Measurements from ENCODE around the gene HOXD3.
A peak's percentile ranks its signal among the peaks of the same experiment; 100 is the strongest.

The HOXD3 gene

DNA sequence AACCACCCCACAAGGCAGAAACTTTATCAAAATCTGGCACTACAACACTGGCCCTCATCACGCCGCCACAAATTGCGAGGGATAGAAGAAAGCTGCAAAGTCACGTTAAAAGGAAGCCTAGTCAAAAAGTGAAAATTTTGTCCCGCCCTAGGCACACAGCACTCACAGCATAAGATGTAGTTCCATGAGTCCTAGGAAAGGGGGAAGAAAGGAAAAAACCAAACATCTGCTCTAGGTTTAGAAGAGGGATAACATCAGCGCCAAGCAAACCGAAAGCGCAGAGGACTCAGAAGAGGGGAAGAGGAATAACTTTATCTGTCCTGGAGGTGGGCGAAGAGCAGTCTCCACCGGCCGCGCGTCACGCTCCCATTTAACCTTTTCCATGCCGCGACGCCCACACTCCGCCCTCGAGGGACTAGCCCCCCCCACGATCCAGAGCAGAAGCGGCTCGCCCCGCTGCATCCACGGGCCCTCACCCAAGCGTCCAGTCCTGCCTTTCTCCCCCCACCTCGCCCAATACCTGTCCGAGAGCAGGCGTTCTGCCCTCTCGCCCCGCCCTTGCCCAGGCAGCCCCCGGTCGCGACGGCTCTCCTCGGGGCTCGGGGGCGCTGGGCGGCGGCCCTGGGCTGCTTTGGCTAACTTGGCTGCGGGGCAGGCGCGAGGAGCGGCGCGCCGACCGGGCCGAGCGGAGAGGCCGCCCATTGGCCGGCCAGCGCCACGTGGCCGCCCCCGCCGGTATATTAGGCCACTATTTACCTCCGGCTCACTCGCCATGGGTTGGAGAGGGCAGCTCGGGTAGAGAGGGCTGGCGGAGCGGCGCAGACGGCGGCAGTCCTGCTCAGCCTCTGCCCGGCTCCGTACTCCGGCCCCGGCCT lies 31.0 kb downstream of the HOXD3 start, which contains the start of gene HOXD1:
Gene HOXD1 (plus strand): TSS at position 770 of the 875 bp plus-strand sequence. CDS start 134 bp downstream, outside the sequence.
- Histone ChIP-seq H3K4me1 (ENCODE audit: low read length) (no peaks in the 10 kb centered on the region), H3K9ac (ENCODE audit: low read length) (no peak within 1 kb of the TSS), H3F3A (ENCODE audit: insufficient read depth, low read length) (no peaks in the 10 kb centered on the region), H3K27ac (ENCODE audit: low read length) (no peak within 1 kb of the TSS), H2AFZ (ENCODE audit: low read length) (peak within 1 kb of the TSS; percentile 83), H3K4me2 (ENCODE audit: low read depth, low read length) (peak within 1 kb of the TSS; percentile 73), H3K4me3 (ENCODE audit: low read length) (peak within 1 kb of the TSS; percentile 73), H3K9me3 (replicated peaks; ENCODE audit: insufficient read depth, low read length) (no peaks in the 10 kb centered on the region), H3K79me2 (ENCODE audit: low read length) (no peaks in the 10 kb centered on the region), H3K9me2 (replicated peaks; ENCODE audit: insufficient read depth, low read length) (no peaks in the 10 kb centered on the region), H4K20me1 (ENCODE audit: insufficient read depth, low read length) (no peaks in the 10 kb centered on the region), H3K27me3 (replicated peaks; ENCODE audit: insufficient read depth, low read length) (no peaks in the 10 kb centered on the region), H3K36me3 (replicated peaks; ENCODE audit: insufficient read depth, low read length) (no peaks in the 10 kb centered on the region)
- no peak for TF ChIP-seq EZH2 (optimal IDR thresholded peaks at IDR 0.05; ENCODE audit: low read depth, low read length)
- no peak for TF ChIP-seq EZH2phosphoT487 (IDR thresholded peaks at IDR 0.05; ENCODE audit: low read length)
- TF ChIP-seq, protein P1, sequence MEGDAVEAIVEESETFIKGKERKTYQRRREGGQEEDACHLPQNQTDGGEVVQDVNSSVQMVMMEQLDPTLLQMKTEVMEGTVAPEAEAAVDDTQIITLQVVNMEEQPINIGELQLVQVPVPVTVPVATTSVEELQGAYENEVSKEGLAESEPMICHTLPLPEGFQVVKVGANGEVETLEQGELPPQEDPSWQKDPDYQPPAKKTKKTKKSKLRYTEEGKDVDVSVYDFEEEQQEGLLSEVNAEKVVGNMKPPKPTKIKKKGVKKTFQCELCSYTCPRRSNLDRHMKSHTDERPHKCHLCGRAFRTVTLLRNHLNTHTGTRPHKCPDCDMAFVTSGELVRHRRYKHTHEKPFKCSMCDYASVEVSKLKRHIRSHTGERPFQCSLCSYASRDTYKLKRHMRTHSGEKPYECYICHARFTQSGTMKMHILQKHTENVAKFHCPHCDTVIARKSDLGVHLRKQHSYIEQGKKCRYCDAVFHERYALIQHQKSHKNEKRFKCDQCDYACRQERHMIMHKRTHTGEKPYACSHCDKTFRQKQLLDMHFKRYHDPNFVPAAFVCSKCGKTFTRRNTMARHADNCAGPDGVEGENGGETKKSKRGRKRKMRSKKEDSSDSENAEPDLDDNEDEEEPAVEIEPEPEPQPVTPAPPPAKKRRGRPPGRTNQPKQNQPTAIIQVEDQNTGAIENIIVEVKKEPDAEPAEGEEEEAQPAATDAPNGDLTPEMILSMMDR (IDR thresholded peaks at IDR 0.05; ENCODE audit: low read length), result no peak
- peak; percentile 40 for DNase-seq

DNA sequence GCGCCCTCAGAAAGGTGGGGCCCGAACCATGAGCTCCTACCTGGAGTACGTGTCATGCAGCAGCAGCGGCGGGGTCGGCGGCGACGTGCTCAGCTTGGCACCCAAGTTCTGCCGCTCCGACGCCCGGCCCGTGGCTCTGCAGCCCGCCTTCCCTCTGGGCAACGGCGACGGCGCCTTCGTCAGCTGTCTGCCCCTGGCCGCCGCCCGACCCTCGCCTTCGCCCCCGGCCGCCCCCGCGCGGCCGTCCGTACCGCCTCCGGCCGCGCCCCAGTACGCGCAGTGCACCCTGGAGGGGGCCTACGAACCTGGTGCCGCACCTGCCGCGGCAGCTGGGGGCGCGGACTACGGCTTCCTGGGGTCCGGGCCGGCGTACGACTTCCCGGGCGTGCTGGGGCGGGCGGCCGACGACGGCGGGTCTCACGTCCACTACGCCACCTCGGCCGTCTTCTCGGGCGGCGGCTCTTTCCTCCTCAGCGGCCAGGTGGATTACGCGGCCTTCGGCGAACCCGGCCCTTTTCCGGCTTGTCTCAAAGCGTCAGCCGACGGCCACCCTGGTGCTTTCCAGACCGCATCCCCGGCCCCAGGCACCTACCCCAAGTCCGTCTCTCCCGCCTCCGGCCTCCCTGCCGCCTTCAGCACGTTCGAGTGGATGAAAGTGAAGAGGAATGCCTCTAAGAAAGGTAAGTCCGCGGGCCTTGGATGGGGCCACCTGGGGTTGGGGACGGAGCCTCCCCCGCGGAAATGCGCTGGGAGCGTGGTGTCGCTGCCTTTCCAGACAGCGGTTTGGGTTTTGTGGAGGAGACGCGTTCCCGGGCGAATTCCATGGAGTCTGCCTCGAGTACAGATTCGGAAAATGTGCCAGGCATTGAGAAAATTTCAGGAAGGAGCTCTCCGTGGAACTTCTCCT lies 31.9 kb downstream of the HOXD3 start:
- TF ChIP-seq, protein P1 (IDR thresholded peaks at IDR 0.05; ENCODE audit: low read length), result no peak
- TF ChIP-seq EZH2 (optimal IDR thresholded peaks at IDR 0.05; ENCODE audit: low read depth, low read length) (no peak), EZH2phosphoT487 (IDR thresholded peaks at IDR 0.05; ENCODE audit: low read length) (no peak)
- Histone ChIP-seq H3K9me3 (replicated peaks; ENCODE audit: insufficient read depth, low read length) (no peaks in the 10 kb centered on the region), H3F3A (ENCODE audit: insufficient read depth, low read length) (no peaks in the 10 kb centered on the region), H4K20me1 (ENCODE audit: insufficient read depth, low read length) (no peaks in the 10 kb centered on the region), H3K27ac (ENCODE audit: low read length) (no peak overlapping the region), H3K79me2 (ENCODE audit: low read length) (no peaks in the 10 kb centered on the region), H2AFZ (ENCODE audit: low read length) (peak overlapping the region; percentile 83; the same call in 1 of the 2 replicates), H3K4me2 (ENCODE audit: low read depth, low read length) (peak overlapping the region; percentile 73; the same call in 1 of the 2 replicates), H3K36me3 (replicated peaks; ENCODE audit: insufficient read depth, low read length) (no peaks in the 10 kb centered on the region), H3K4me1 (ENCODE audit: low read length) (no peaks in the 10 kb centered on the region), H3K9me2 (replicated peaks; ENCODE audit: insufficient read depth, low read length) (no peaks in the 10 kb centered on the region), H3K27me3 (replicated peaks; ENCODE audit: insufficient read depth, low read length) (no peaks in the 10 kb centered on the region), H3K4me3 (ENCODE audit: low read length) (peak overlapping the region; percentile 73), H3K9ac (ENCODE audit: low read length) (no peak overlapping the region)
- DNase-seq, result no peak

DNA sequence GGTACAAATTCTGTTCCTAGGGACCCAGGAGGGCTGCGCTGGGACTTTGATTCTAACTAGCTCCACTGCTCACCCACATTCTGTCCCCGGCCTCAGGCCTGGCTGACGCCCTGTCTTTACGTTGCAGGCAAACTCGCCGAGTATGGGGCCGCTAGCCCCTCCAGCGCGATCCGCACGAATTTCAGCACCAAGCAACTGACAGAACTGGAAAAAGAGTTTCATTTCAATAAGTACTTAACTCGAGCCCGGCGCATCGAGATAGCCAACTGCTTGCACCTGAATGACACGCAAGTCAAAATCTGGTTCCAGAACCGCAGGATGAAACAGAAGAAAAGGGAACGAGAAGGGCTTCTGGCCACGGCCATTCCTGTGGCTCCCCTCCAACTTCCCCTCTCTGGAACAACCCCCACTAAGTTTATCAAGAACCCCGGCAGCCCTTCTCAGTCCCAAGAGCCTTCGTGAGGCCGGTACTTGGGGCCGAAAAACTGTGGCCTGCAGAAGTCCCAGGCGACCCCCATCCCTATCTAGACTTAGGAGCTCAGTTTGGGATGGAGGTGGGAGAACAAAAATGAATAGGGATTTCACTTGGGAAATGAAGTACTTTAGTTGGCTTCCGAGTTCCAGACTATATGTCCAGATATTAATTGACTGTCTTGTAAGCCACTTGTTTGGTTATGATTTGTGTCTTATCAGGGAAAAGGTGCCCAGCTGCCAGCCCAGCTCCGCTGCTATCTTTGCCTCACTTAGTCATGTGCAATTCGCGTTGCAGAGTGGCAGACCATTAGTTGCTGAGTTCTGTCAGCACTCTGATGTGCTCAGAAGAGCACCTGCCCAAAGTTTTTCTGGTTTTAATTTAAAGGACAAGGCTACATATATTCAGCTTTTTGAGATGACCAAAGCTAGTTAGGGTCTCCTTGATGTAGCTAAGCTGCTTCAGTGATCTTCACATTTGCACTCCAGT lies 32.9 kb downstream of the HOXD3 start:
- Histone ChIP-seq H3F3A (ENCODE audit: insufficient read depth, low read length) (no peaks in the 10 kb centered on the region), H3K27me3 (replicated peaks; ENCODE audit: insufficient read depth, low read length) (no peaks in the 10 kb centered on the region), H3K4me3 (ENCODE audit: low read length) (no peak overlapping the region)

More for the DNA sequence above, 32.9 kb downstream of the HOXD3 start:
- H3K79me2 ChIP-seq (ENCODE audit: low read length), result no peaks in the 10 kb centered on the region
- H3K27ac ChIP-seq (ENCODE audit: low read length), result no peak overlapping the region
- no peak for TF ChIP-seq EZH2phosphoT487 (IDR thresholded peaks at IDR 0.05; ENCODE audit: low read length)
- TF ChIP-seq, protein P1 (IDR thresholded peaks at IDR 0.05; ENCODE audit: low read length), result no peak
- TF ChIP-seq EZH2 (optimal IDR thresholded peaks at IDR 0.05; ENCODE audit: low read depth, low read length), result no peak
- H3K36me3 ChIP-seq (replicated peaks; ENCODE audit: insufficient read depth, low read length), result no peaks in the 10 kb centered on the region
- no peak overlapping the region for H3K4me2 ChIP-seq (ENCODE audit: low read depth, low read length)
- H3K9me2 ChIP-seq (replicated peaks; ENCODE audit: insufficient read depth, low read length), result no peaks in the 10 kb centered on the region
- H3K9ac ChIP-seq (ENCODE audit: low read length), result no peak overlapping the region
- no peak overlapping the region for H2AFZ ChIP-seq (ENCODE audit: low read length)
- no peaks in the 10 kb centered on the region for H3K9me3 ChIP-seq (replicated peaks; ENCODE audit: insufficient read depth, low read length)
- no peaks in the 10 kb centered on the region for H4K20me1 ChIP-seq (ENCODE audit: insufficient read depth, low read length)
- no peaks in the 10 kb centered on the region for H3K4me1 ChIP-seq (ENCODE audit: low read length)
- no peak for DNase-seq
